ENCODE results near the gene NDRG2.

DNA sequence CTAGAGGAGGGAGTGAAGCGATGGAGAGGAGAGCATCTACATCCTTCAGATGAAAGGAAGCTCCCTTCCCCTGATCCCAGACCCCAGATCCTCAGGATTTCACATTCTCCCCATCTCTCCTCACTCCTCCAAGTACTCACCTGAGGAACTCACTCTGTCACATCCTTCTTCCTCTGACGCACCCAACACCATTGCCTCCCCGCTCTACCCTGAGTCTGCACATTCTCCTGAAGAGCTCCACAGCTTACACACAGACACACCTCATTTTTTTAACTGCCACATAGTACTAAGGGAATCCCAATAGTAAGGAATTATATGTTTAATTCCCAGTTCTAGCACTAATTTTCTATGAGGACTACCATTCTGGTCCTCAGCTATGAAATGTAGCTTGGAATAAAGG lies 51.4 kb downstream of the NDRG2 start:
- TF ChIP-seq, protein P1, sequence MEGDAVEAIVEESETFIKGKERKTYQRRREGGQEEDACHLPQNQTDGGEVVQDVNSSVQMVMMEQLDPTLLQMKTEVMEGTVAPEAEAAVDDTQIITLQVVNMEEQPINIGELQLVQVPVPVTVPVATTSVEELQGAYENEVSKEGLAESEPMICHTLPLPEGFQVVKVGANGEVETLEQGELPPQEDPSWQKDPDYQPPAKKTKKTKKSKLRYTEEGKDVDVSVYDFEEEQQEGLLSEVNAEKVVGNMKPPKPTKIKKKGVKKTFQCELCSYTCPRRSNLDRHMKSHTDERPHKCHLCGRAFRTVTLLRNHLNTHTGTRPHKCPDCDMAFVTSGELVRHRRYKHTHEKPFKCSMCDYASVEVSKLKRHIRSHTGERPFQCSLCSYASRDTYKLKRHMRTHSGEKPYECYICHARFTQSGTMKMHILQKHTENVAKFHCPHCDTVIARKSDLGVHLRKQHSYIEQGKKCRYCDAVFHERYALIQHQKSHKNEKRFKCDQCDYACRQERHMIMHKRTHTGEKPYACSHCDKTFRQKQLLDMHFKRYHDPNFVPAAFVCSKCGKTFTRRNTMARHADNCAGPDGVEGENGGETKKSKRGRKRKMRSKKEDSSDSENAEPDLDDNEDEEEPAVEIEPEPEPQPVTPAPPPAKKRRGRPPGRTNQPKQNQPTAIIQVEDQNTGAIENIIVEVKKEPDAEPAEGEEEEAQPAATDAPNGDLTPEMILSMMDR (IDR thresholded peaks at IDR 0.05), result no peak
- no peak for TF ChIP-seq POLR2A (IDR thresholded peaks at IDR 0.05)

Measured in body of pancreas (tissue), 4 donors.